Measurements from ENCODE around the gene EGFL8.

Gene EGFL8

GRCh38 chr6:32129297-32130088 is 34.9 kb upstream of the EGFL8 start:
- H3K4me3 ChIP-seq (replicated peaks; ENCODE audit: low read depth, low read length), result peak overlapping the region; percentile 95
- DNase-seq (ENCODE audit: extremely low read depth, low read depth), result no peak
- no peak for TF ChIP-seq CTCF (IDR thresholded peaks at IDR 0.05; ENCODE audit: low read depth, low read length, missing control alignments)

GRCh38 chr6:32131439-32131948 is 32.9 kb upstream of the EGFL8 start:
- no peak for DNase-seq (ENCODE audit: extremely low read depth, low read depth)
- no peak for TF ChIP-seq CTCF (IDR thresholded peaks at IDR 0.05; ENCODE audit: low read depth, low read length, missing control alignments)
- H3K4me3 ChIP-seq (replicated peaks; ENCODE audit: low read depth, low read length), result no peak overlapping the region

- no peak for TF ChIP-seq CTCF (IDR thresholded peaks at IDR 0.05; ENCODE audit: low read depth, low read length, missing control alignments)
- H3K4me3 ChIP-seq (replicated peaks; ENCODE audit: low read depth, low read length), result no peak overlapping the region
- DNase-seq (ENCODE audit: extremely low read depth, low read depth), result no peak
Measured at GRCh38 chr6:32132110-32132509, 32.3 kb upstream of the EGFL8 start.

GRCh38 chr6:32133786-32134185 is 30.6 kb upstream of the EGFL8 start:
- H3K4me3 ChIP-seq (replicated peaks; ENCODE audit: low read depth, low read length), result no peak overlapping the region
- no peak for DNase-seq (ENCODE audit: extremely low read depth, low read depth)
- no peak for TF ChIP-seq CTCF (IDR thresholded peaks at IDR 0.05; ENCODE audit: low read depth, low read length, missing control alignments)

GRCh38 chr6:32137454-32137853 is 26.9 kb upstream of the EGFL8 start:
- TF ChIP-seq CTCF (IDR thresholded peaks at IDR 0.05; ENCODE audit: low read depth, low read length, missing control alignments), result no peak

GRCh38 chr6:32139590-32139989 is 24.8 kb upstream of the EGFL8 start:
- no peak for TF ChIP-seq CTCF (IDR thresholded peaks at IDR 0.05; ENCODE audit: low read depth, low read length, missing control alignments)

More at GRCh38 chr6:32137454-32137853, 26.9 kb upstream of the EGFL8 start:
- H3K4me3 ChIP-seq (replicated peaks; ENCODE audit: low read depth, low read length), result no peak overlapping the region
- no peak for DNase-seq (ENCODE audit: extremely low read depth, low read depth)

More at GRCh38 chr6:32139590-32139989, 24.8 kb upstream of the EGFL8 start:
- no peak overlapping the region for H3K4me3 ChIP-seq (replicated peaks; ENCODE audit: low read depth, low read length)
- no peak for DNase-seq (ENCODE audit: extremely low read depth, low read depth)
